ENCODE measurements around the gene CRYBG1. TPM values are rescaled to one million over a fixed set of nuclear protein-coding genes. Genes with fewer than 3 reads are reported as not detected.

CRYBG1 gene
- total and polyA plus RNA-seq, 2 of the 4 experiments (the other 2 are of a cell fraction): 0.38 to 1.1 TPM

- no peak overlapping the region for H3K4me2 ChIP-seq (ENCODE audit: low read depth, low read length)
- no peak overlapping the region for H3K4me3 ChIP-seq (ENCODE audit: insufficient read depth, low read depth, low read length)
- CTCF ChIA-PET: no interaction called here
- peak overlapping the region; percentile 34; the same call in 1 of the 2 replicates for H3K27ac ChIP-seq (ENCODE audit: insufficient read depth, low read length)
- no peak overlapping the region for H3K9ac ChIP-seq (ENCODE audit: low read depth, low read length)
- H3K36me3 ChIP-seq (ENCODE audit: control insufficient read depth, insufficient read depth, low read length): no peaks in the 10 kb centered on the region
- H4K5ac ChIP-seq (ENCODE audit: low read depth, low read length): no peak overlapping the region; the same call in 1 of the 2 replicates
- peak overlapping the region; percentile 80; the same call in 1 of the 2 replicates for H2AK5ac ChIP-seq (ENCODE audit: low read depth, low read length)
- peaks cover 4% of the 10 kb centered on the region; the same call in 1 of the 2 replicates for H3K9me1 ChIP-seq (ENCODE audit: insufficient read depth, low read length)
- dilution Hi-C loops (cut with HindIII; ENCODE audit: low sequenced_read_pairs, unreplicated experiment) (no loop called here), in situ Hi-C loops (cut with MboI; ENCODE audit: low sequenced_read_pairs) (no loop called here), intact Hi-C loops (cut with micrococcal nuclease) (no loop called here)
- peak overlapping the region; percentile 75 for H3K4ac ChIP-seq (ENCODE audit: low read depth, low read length)
- no TSS peak for BruUV-seq (replicated peaks)
- peak overlapping the region; percentile 27 to 80 for H4K8ac ChIP-seq (ENCODE audit: low read depth in 2 of 2, low read length in 2 of 2)
- peak overlapping the region; percentile 77; the same call in 2 of the 3 replicates for H2BK15ac ChIP-seq (ENCODE audit: low read depth, low read length)
- H2BK20ac ChIP-seq (ENCODE audit: low read depth, low read length): peak overlapping the region; percentile 87
- H2AK9ac ChIP-seq (replicated peaks; ENCODE audit: low read depth, low read length, poor library complexity): no peak overlapping the region
- no peaks in the 10 kb centered on the region for H4K20me1 ChIP-seq (ENCODE audit: insufficient read depth, low read length)
- peak overlapping the region; percentile 93 for H2BK120ac ChIP-seq (ENCODE audit: low read depth, low read length)
- POLR2A ChIA-PET (ENCODE audit: unreplicated experiment): no interaction called here
- H2AFZ ChIP-seq (replicated peaks; ENCODE audit: low read length, poor library complexity): no peak overlapping the region
- peak overlapping the region; percentile 62; the same call in 1 of the 2 replicates for H3K23ac ChIP-seq (ENCODE audit: low read depth, low read length)
- no peaks in the 10 kb centered on the region for H3K79me1 ChIP-seq (ENCODE audit: low read depth in 1 of 2, low read length in 2 of 2)
- peak overlapping the region; percentile 74; the same call in 1 of the 2 replicates for H3K56ac ChIP-seq (ENCODE audit: extremely low read depth, insufficient read depth, low read length)
- WGBS, 2 experiments (ENCODE audit: extremely low coverage in 2 of 2, insufficient read length in 1 of 2): no CpG with 5 or more reads among the region's 3 CpGs
- peaks cover 9% of the 10 kb centered on the region for H3K4me1 ChIP-seq (ENCODE audit: control insufficient read depth, insufficient read depth, low read length)
- peak overlapping the region; percentile 81; the same call in 1 of the 2 replicates for H3K18ac ChIP-seq (ENCODE audit: low read depth, low read length)
- H4K91ac ChIP-seq (ENCODE audit: insufficient read depth, low read depth, low read length): peak overlapping the region; percentile 86
- peak overlapping the region; percentile 78 for H2BK5ac ChIP-seq (ENCODE audit: low read depth, low read length, poor library complexity, severe bottlenecking)
- DNase-seq (no peak), ATAC-seq (ENCODE audit: low read depth) (no peak)
- H3K27me3 ChIP-seq (ENCODE audit: control insufficient read depth, insufficient read depth, low read length): no peaks in the 10 kb centered on the region
- H3K9me3 ChIP-seq (ENCODE audit: control insufficient read depth, insufficient read depth, low read length): no peaks in the 10 kb centered on the region
- peak overlapping the region; percentile 68 for H3K14ac ChIP-seq (replicated peaks; ENCODE audit: low read depth, low read length)
- TF ChIP-seq FOS (IDR thresholded peaks at IDR 0.05; ENCODE audit: low read depth, low read length) (no peak), CEBPB (IDR thresholded peaks at IDR 0.05; ENCODE audit: low read depth, low read length) (no peak), RFX5 (IDR thresholded peaks at IDR 0.05; ENCODE audit: low read depth, low read length) (no peak), MAZ (IDR thresholded peaks at IDR 0.05; ENCODE audit: borderline replicate concordance, low read depth, low read length) (no peak), RAD21 (IDR thresholded peaks at IDR 0.05; ENCODE audit: low read length) (no peak), NFE2L2 (IDR thresholded peaks at IDR 0.05; ENCODE audit: low read depth, low read length) (no peak), MAFK (IDR thresholded peaks at IDR 0.05; ENCODE audit: low read depth, low read length) (no peak), CHD1 (IDR thresholded peaks at IDR 0.05; ENCODE audit: low read depth, low read length) (no peak), RCOR1 (IDR thresholded peaks at IDR 0.05; ENCODE audit: insufficient replicate concordance, low read length) (no peak)
- TF ChIP-seq, protein P1, sequence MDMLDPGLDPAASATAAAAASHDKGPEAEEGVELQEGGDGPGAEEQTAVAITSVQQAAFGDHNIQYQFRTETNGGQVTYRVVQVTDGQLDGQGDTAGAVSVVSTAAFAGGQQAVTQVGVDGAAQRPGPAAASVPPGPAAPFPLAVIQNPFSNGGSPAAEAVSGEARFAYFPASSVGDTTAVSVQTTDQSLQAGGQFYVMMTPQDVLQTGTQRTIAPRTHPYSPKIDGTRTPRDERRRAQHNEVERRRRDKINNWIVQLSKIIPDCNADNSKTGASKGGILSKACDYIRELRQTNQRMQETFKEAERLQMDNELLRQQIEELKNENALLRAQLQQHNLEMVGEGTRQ (IDR thresholded peaks at IDR 0.05; ENCODE audit: low read depth, low read length): no peak
- TF ChIP-seq, protein P2, sequence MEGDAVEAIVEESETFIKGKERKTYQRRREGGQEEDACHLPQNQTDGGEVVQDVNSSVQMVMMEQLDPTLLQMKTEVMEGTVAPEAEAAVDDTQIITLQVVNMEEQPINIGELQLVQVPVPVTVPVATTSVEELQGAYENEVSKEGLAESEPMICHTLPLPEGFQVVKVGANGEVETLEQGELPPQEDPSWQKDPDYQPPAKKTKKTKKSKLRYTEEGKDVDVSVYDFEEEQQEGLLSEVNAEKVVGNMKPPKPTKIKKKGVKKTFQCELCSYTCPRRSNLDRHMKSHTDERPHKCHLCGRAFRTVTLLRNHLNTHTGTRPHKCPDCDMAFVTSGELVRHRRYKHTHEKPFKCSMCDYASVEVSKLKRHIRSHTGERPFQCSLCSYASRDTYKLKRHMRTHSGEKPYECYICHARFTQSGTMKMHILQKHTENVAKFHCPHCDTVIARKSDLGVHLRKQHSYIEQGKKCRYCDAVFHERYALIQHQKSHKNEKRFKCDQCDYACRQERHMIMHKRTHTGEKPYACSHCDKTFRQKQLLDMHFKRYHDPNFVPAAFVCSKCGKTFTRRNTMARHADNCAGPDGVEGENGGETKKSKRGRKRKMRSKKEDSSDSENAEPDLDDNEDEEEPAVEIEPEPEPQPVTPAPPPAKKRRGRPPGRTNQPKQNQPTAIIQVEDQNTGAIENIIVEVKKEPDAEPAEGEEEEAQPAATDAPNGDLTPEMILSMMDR (conservative IDR thresholded peaks at IDR 0.05; ENCODE audit: low read depth, low read length): no peak
Measured at GRCh38 chr6:106518748-106519147, 158.2 kb downstream of the CRYBG1 start.

Data from IMR-90 (cell line).